GM21423 (cell line): ENCODE measurements around the gene SH3BP4.

Source experiments
- ATAC-seq: cut with Tn5 transposase; IDR thresholded peaks from one replicate; pipeline ENCODE4 v1.9.1; 2021; ENCODE audit warnings: mild to moderate bottlenecking, moderate library complexity; ENCODE audit not compliant: unreplicated experiment

The SH3BP4 gene, protein sequence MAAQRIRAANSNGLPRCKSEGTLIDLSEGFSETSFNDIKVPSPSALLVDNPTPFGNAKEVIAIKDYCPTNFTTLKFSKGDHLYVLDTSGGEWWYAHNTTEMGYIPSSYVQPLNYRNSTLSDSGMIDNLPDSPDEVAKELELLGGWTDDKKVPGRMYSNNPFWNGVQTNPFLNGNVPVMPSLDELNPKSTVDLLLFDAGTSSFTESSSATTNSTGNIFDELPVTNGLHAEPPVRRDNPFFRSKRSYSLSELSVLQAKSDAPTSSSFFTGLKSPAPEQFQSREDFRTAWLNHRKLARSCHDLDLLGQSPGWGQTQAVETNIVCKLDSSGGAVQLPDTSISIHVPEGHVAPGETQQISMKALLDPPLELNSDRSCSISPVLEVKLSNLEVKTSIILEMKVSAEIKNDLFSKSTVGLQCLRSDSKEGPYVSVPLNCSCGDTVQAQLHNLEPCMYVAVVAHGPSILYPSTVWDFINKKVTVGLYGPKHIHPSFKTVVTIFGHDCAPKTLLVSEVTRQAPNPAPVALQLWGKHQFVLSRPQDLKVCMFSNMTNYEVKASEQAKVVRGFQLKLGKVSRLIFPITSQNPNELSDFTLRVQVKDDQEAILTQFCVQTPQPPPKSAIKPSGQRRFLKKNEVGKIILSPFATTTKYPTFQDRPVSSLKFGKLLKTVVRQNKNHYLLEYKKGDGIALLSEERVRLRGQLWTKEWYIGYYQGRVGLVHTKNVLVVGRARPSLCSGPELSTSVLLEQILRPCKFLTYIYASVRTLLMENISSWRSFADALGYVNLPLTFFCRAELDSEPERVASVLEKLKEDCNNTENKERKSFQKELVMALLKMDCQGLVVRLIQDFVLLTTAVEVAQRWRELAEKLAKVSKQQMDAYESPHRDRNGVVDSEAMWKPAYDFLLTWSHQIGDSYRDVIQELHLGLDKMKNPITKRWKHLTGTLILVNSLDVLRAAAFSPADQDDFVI

DNA sequence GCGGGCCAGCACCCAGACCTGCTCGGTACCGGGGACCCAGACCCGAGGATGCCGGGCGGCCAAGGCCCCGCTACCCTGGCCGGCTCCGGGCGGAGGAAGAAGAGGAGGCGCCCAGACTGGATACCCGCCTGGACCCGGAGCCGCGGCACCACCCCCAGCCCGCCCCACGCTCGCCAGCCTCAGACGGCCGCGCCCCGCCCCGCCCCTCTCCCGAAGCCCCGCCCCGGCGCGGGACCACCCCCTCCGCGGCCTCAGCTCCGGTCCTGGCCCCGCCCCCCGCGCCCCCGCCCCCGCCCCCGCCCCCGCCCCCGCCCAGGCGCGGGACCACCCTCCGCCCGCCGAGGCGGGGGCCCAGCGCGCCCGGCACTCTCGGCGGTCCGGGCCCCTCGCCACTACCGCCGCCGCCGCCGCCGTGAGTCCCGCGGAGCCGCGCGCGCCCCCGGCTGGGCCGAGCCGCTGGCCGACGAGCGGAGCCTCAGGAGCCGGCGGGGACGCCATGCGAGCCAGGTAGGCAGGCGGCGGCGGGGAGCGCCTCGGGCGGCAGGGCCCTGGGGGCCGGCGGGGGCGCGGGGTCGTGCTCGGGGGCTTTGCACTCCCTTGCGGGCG is at the start of gene SH3BP4:
Gene SH3BP4, plus strand, starts transcription at position 354 of the 606 bp plus-strand sequence. CDS start 82,986 bp downstream, outside the sequence.
- ATAC-seq, result no peak

DNA sequence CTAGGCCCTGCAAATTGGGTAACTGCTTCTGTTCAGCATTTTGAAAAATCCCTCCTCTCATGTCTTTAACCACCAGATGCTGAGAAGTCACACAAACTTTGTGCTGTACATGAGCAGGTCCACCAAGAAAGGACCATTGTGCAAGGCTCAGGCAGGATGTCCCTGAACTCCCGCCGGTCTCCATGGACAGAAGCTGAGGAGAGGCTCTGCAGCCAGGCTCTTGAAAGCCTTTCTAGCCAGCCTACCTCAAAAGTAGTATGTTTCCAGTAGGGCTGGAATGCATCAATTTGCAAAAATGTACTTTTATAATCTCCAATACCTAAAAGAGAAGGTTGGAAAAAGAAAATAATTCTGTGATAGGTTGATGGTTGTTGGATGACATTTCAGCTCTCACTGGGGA is 47.0 kb upstream of the SH3BP4 start:
- no peak for ATAC-seq

DNA sequence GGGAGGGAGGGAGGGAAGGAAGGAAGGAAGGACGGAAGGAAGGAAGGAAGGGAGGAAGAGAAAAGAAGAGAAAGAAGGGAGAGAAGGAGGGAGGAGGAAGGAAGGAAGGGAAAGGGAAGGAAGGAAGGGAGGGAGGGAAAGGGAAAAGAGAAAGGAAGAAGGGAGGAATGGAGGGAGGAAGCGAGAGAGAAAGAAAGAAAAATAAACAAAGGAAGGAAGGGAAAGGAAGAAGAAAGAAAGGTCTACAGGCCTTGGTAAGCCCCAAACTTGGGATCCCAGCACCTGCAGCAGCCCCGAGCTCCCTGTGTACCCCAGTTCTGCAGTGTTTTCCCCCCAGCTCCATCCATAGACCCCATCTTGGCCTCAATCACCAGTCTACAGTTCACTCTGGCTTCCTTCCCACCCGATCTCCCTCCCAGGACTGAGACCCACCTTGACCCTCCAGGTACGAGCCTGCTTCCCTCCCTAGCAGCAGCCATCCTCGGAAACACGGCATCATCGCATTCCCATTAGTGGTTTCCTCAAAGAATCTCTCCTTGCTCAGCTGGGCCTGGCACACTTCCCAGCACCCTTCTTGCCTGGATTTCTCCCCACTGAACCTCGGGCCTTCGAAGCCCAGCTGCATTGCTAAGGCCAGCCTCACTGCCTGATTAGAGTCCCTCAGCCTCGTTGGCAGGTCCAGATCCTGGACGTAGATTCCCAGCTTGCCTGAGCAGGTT is 46.1 kb upstream of the SH3BP4 start:
- ATAC-seq, result no peak

DNA sequence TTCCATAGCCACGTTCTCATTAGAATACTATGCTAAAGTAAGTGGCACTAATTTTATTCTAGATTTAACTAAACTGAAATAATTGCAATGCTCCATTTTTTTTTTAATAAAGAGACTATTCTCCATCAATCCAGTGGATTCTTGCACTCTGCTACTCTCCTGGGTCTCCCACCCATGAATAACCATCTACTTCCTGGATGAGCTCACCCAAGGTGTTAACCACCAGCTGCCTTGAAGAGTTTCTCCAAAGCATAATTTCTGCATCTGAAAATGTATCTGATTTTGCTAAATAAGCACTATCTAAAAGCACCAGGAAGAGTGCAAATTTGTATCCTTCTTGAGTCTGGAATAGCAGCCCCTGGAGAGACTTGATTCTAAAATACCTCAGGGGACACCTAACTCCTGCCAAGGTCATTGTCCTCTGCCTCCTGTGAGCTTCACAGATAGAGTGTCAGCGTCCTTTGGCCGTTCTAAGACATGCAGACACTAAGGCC is 41.6 kb upstream of the SH3BP4 start:
- no peak for ATAC-seq

DNA sequence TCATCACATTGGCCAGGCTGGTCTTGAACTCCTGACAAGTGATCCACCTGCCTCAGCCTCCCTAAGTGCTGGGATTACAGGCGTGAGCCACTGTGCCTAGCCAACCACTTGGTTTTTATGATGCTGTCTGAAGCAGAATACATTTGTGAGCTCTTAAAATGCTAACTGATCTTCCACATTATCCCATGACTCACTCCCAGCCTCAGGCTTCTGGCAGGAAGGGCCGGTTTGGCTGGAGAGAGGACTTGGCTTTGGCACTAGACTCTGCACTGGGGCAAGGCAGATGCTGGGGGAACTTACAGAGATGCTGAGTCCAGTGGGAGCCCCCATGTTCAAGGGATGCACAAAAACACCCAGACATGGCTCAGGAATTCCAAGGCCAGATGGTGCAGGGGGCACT is 40.5 kb upstream of the SH3BP4 start:
- no peak for ATAC-seq

DNA sequence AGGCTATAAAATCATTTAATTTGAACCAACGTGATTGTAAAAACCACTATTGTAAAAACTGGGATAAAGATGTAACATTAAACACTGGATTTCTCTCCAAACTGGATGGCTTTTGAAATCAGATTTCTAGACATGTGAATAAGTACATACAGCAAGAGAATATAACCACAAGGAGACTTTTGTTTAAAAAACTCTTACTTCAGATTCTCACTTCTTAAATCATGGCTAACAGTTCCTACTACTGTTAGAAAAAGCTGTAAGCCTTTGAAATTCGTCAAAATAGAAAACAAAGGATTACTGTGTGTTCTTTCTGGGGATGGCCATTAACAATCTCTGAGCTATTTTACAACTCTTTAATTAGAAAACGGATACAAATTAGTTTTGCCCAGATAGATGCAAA is 39.4 kb upstream of the SH3BP4 start:
- no peak for ATAC-seq

DNA sequence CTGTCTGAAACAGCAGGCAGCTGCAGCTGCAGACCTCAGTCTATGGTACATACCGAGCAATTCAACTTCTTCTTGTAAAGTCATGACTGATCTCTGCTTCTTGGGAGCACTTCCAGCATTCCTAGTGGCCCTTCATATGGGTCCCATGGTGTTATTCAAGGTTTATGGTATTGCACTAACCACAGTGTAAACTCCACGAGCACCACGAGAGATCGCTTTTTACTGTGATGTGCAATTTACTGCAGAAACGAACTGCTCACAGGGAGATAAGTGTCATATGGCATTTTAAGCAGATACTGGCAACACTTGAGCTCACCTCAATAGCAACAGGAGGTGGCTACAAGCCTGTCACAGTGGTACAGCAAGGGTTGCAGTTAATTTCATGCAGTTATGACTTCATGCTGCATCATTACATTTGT is 38.6 kb upstream of the SH3BP4 start:
- ATAC-seq, result no peak

DNA sequence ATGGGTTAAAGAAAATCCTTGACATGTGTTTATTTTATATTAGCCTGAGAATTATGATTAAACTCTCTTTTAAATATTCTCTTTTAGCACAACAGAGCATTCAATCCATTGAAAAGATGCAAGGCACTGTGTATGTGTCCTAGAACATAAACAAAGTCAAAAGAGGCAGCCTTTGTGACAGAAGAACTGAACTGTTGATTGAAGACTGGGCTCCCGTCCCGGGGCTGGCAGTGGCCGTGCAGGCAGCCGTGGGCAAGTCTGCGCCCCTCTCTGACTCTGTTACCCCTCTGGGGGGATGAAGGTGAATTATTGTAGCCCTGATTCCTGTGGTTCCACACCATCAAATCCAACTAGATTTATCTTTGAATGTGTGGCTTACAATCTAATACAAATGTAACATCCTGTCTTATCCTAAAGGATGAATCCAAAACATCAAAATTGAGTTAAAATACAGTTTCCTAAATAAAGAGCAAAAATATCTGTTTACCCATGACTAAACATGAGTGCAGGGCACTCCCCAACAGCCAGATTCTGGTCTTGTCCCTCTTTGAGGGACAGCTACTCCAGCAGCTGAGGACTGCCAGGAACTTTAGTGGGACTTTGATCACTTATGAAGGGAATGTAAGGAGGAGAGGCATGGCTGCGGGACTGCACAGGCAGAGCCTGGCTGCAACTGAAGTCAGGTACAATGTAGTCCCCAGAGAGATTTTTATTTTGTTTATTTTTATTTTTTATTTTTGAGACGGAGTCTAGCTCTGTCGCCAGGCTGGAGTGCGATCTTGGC is 37.3 kb upstream of the SH3BP4 start:
- no peak for ATAC-seq

DNA sequence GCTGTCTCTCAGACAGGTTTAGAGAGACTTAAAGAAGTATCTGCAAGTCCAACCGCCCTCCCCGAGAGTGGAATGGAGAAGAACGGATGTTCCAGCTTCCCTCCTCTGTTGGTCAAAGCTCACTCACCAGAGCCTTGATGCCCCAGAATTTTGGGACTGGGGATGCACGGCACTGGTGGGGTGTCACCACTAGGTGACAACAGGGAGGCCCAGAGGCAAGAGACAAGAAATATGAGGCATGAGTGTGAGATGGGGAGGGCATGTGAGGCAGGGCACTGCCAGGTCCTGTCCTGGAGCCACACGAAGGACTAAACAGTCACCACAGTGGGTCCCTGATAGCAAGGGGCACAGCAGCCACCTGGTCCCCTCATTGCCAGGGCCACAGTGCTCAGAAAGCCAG is 35.1 kb upstream of the SH3BP4 start:
- no peak for ATAC-seq

DNA sequence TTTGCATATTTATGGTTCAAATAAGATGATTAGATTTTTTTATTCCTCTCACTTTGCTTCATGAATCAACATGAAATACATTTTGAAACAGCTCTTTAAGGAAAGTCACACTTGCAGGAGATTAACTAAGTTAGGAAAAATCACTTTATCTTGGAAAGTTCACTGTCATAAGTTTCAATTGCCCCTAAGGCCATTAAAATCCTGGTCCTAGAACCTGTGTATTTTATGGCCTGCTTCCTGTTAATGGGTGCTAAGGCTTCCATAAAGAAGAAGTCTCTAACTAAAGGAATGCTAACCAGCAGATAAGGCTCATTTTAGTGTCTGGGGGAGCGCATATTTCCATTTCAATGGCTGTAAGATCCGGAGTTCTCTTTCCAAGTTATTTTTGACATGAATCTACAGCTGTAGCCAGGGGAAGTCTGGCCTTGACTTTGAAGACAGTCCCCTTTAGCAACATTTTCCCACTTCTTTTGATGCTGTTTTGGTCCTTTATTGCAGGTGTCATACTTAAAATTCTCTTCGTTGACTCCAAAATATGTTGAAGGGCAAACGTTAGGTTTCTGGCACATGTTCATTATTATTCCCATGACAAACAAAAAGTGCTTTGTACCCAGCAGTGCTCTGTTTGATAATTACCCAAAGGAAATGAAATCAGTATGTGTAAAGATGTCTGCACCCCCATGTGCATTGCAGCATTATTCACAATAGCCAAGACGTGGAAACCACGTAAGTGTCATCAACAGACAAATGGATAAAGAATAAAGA is 34.4 kb upstream of the SH3BP4 start:
- no peak for ATAC-seq

DNA sequence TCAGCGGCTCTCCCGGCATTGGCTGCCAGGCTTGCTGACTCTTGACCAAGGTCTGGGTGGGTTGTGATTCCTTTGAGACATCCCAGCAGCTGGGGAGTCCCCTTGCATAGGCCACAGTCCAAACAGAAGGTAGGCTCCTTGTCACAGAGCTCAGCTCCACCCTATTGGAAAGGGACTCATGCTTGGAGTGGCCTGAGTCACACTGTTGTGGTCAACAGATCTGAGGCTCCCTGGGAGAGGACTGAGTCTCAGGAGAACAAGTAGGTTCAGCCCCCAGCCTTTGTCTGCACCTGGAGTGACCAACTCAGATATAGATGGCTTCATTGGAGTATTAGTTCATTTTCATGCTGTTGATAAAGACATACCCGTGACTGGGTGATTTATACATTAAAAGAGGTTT is 32.1 kb upstream of the SH3BP4 start:
- no peak for ATAC-seq

DNA sequence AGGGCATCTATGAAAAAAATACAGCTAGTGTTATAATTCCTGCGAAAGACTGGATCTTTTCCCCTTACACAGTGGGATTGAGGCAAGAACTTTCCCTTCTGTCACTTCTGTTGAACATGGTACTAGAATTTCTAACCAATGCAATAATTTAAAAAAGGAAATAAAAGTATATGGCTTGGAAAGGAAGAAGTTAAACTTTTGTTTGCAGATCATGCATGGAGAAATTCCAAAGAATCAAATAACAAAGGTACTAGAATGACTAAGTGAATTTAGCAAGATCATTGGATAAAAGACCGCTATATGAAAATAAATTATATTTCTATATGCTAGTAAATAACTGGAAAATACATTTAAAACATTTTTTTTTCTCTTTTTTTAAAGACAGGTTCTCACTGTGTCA is 31.0 kb upstream of the SH3BP4 start:
- no peak for ATAC-seq

DNA sequence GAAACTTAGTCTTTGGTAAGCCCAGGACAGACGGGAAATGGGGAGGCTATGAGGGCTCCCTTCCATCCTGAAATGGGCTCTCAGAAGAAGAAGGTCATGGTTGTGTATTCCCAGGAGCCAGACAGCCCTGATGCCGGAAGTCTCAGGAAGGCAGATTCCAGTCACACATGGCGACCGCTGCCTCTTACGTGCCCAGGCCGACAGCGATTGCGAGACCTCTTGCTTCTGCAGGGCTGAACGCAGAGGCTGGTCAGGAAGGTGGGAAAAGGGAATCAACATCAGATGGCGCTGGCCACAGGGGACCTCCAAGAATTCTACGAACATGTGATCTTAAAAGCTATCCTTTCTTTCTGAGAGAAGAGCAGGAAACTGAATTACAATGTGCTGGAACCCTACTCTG is 22.8 kb upstream of the SH3BP4 start:
- no peak for ATAC-seq

DNA sequence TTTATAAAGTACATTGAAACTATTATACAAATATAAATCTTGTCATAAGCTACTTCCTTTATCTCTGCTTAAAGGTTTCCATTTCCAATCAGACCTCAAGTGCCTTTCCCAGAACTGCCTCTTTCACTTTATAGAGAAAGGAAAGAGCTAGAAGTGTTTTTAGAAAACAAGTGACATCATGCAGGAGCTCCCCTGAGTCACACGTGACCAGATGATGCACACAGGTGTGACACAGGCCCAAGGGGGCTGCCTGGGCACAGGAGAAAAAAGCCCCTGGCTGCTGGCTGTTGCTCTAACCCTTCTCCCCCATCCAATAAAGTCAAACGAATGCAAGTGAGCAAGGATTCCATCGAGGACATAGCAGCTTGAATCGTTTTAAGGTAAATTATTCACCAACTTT is 21.4 kb upstream of the SH3BP4 start:
- no peak for ATAC-seq

DNA sequence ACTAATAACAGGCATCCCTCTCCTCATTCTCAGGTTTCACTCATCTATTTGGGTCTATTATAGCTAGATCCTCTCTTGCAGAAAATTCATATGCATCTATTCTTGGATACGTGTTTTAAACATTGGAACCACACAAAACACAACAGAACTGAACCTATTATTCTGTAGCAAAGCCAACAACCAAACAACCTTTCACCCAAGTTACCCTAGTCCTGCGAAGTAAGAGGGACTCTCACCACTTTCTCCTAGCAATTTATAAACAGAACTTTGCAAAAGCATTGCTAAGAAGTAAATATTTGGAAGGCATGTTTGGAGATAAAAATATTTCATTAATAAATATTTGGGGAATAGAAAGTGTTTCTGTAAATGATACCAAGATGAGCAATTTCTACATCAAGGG is 20.4 kb upstream of the SH3BP4 start:
- ATAC-seq, result no peak

DNA sequence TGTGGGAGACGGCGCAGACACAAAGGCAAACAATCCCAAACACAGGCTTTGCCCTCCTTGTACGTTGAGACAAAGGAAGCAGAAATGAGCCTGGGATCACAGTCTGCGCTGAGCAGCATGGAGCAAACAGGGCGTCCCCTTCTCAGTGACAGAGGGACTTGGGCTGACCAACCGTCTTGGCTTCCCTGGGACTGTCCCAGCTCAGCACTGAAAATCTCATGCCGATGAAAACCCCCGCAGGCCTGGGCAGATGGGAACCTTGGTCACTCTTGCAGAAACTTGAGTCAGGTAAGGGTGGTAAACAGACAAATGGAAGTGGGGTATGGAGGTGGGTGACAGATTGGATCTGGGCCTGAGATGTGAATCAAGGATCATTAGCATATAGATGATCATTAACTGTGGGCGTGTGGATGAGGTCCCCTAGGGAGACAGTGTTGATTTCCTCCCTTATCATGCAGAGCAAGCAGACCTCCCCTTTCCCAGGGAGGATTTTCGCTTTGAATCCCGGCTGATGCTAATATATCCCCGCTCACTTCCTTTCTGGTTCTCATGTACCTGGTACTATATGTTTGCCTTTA is 19.1 kb upstream of the SH3BP4 start:
- ATAC-seq, result no peak

DNA sequence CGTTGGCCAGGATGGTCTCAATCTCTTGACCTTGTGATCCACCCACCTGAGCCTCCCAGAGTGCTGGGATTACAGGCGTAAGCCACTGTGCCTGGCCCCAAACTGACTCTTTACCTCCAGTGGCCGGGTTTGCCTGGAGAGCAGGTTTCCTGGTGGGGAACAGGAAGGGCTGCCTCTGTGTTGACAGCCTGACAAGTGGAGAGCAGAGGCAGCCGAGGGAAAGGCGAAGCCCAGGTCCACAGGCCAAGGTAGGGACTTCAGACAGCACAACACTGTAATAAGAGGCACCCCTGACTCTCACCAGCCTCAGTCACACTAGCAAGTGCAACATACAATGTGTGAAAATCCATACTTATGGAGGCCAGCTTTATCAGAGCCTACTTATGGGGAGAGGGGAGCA is 16.5 kb upstream of the SH3BP4 start:
- no peak for ATAC-seq

DNA sequence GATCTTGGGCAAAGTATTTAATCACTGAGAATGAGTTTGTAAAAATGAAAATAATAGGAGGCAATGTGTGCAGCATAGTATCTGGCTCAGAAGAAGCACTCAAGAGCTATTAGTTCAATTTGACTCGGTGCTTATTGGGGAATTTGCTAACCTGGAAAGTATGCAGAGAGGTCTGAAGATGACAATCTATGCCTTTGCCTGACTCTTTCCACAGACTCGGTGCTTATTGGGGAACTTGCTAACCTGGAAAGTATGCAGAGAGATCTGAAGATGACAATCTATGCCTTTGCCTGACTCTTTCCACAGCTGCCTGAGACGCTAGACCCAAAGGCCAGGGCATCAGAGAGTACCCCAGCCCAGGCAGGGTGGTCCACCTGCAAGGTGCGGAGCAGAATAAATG is 12.2 kb upstream of the SH3BP4 start:
- ATAC-seq, result no peak

DNA sequence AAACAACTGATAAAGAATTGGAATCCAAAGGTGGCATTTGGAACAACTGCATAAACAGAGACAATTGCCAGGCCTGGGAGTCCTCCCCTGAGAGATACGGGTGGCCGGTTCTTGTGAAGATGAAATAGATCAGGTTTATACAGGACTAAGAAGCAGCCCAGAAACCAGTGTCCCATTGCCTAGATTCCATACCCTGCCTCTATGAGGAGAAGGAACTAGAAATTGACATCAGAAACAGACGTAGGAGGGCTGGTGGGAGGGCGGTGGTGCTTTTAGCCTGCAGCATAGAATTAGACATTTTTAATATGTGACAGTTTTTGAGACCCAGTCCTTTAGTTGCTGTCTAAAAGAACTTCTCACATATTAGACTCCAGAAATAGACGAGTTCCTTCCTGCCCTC is 11.8 kb upstream of the SH3BP4 start:
- no peak for ATAC-seq
